Heart left ventricle (tissue), 13 donors: Measurements from ENCODE around the gene PRDM15.

Source experiments
- CTCF ChIP-seq, 12 donors: fragments of 200-600 bp; sonication (generic) in 4 of 12; IDR thresholded peaks; one replicate each; pipeline versions ENCODE4 v1.5.0 to v1.8.0; 2018 to 2022; ENCODE audit warnings: antibody characterized with exemption in 12 of 12, mild to moderate bottlenecking in 5 of 12
- POLR2A ChIP-seq, 2 donors: fragments of 450-650 bp; IDR thresholded peaks; one replicate each; pipeline ENCODE4 v1.6.1; 2017; ENCODE audit warnings: antibody characterized with exemption in 2 of 2, mild to moderate bottlenecking in 2 of 2, moderate library complexity in 2 of 2
- donor health status: ischemic (EF 13 %, LVEDD 7.1; RV severe dilation, severe dysfunction).
- donor health status: DM: no; HTN: yes; CAD: no.
- donor health status: DM: no; HTN: no; CAD: no.
- donor health status: ischemic (EF 25% LVEDD 6.9; RV normal size, moderate dysfunction).
- donor health status: ischemic (EF 25% LVEDD 5.7; RV mildly dilated, moderate dysfunction).
- donor health status: ischemic (EF 35%, LVEDD 5.7; RV mildly dilated, moderate dysfunction).
- donor health status: nonischemic (EF 11% LVEDD 7.7; RV severe dilation, severe dysfunction).
- donor health status: DM: yes; HTN: yes; CAD: no.
- donor health status: PGD.
- donor health status: ischemic (EF 29% LVEDD 5.4; RV normal size, mild dysfunction).
- donor health status: nonischemic (EF 23%, LVEDD 6.1; RV moderate dilation, normal function).

- TF ChIP-seq POLR2A (IDR thresholded peaks at IDR 0.05) (no peak), CTCF (IDR thresholded peaks at IDR 0.05) (no peak)
Measured at GRCh38 chr21:41928621-41929220, 49.6 kb upstream of the PRDM15 start.
